Measurements from ENCODE around the gene CTIF. TPM values are rescaled to one million over a fixed set of nuclear protein-coding genes. Genes with fewer than 3 reads are reported as not detected.

CTIF gene
- total and polyA plus RNA-seq, 5 donors: 41.0 to 78.2 (median 48.5) TPM

GRCh38 chr18:48745293-48745692 lies 206.5 kb downstream of the CTIF start:
- Histone ChIP-seq H3K27ac (ENCODE audit: low read length) (peak overlapping the region; percentile 32), H3K9me3 (ENCODE audit: control insufficient read depth, low read length) (no peaks in the 10 kb centered on the region), H3K27me3 (ENCODE audit: control insufficient read depth, insufficient read depth) (no peaks in the 10 kb centered on the region), H3K4me3 (ENCODE audit: low read length) (no peak overlapping the region), H3K4me1 (ENCODE audit: control insufficient read depth, insufficient read depth, low read length) (peaks cover 21% of the 10 kb centered on the region)
- intact Hi-C loops (cut with DNase I): no loop called here
- ATAC-seq (no peak), DNase-seq (no peak)
- WGBS: 75% methylated on average over 3 of the region's 3 CpGs

- intact Hi-C loops (cut with DNase I): no loop called here
- Histone ChIP-seq H3K27me3 (ENCODE audit: control insufficient read depth, insufficient read depth) (no peaks in the 10 kb centered on the region), H3K9me3 (ENCODE audit: control insufficient read depth, low read length) (no peaks in the 10 kb centered on the region), H3K27ac (ENCODE audit: low read length) (peak overlapping the region; percentile 97), H3K4me3 (ENCODE audit: low read length) (no peak overlapping the region), H3K4me1 (ENCODE audit: control insufficient read depth, insufficient read depth, low read length) (peaks cover 33% of the 10 kb centered on the region)
- ATAC-seq (peak; percentile 81 to 95), DNase-seq (peak; percentile 86 to 93 (median 90))
- 23% methylated on average over 13 of the region's 13 CpGs for WGBS
Measured at GRCh38 chr18:48749768-48750167, 210.9 kb downstream of the CTIF start.

GRCh38 chr18:48750485-48751175 lies 211.8 kb downstream of the CTIF start:
- H3K27me3 ChIP-seq (ENCODE audit: control insufficient read depth, insufficient read depth): no peaks in the 10 kb centered on the region
- peak overlapping the region; percentile 97 for H3K27ac ChIP-seq (ENCODE audit: low read length)
- peak; percentile 78 to 82 for ATAC-seq
- peak; percentile 80 to 93 (median 93) for DNase-seq
- intact Hi-C loops (cut with DNase I): no loop called here
- H3K4me3 ChIP-seq (ENCODE audit: low read length): no peak overlapping the region
- peaks cover 36% of the 10 kb centered on the region for H3K4me1 ChIP-seq (ENCODE audit: control insufficient read depth, insufficient read depth, low read length)
- no peaks in the 10 kb centered on the region for H3K9me3 ChIP-seq (ENCODE audit: control insufficient read depth, low read length)
- 42% methylated on average over 11 of the region's 11 CpGs for WGBS

DNA sequence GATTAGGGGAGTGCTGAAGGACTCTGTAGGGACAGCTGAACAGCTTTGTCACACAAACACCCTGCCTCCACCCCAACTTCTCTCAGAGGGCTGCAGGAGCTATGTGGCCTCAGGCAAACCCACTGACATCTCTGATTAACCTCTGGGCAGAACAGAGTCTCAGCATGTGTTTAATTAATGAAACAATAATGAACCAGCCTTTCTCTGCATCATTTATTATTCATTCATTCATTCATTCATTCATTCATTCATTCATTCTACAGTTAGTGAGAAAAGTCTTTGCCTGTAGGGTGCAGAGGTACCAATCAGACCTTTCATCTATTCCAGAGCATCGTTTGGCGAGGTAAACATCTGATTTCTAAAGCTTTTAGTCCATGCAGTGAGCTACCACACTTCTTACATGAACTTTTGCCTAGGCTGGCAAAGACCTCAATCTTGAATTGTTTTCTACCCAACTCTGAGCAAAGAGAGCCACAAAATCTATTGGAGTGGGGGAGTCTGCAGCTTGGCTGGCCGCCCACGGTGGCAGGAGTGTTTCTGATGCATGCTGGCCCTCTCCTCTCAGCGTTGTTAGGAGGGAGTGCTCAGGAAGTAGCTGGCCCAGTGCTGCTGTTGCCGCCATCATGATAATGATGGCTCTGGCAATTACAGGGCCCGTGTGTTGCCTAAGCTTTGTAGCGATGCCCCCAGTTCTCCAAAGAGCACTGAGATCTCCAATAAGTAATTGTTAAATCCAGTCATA lies 213.1 kb downstream of the CTIF start:
- Histone ChIP-seq H3K4me3 (ENCODE audit: low read length) (no peak overlapping the region), H3K4me1 (ENCODE audit: control insufficient read depth, insufficient read depth, low read length) (peaks cover 36% of the 10 kb centered on the region), H3K27ac (ENCODE audit: low read length) (peak overlapping the region; percentile 8), H3K9me3 (ENCODE audit: control insufficient read depth, low read length) (no peaks in the 10 kb centered on the region), H3K27me3 (ENCODE audit: control insufficient read depth, insufficient read depth) (no peaks in the 10 kb centered on the region)
- 55% methylated on average over 8 of the region's 8 CpGs for WGBS
- intact Hi-C loops (cut with DNase I): no loop called here
- ATAC-seq (peak in 1 of 2 donors; percentile 17), DNase-seq (peak in 2 of 3 donors; percentile 79 to 80)

DNA sequence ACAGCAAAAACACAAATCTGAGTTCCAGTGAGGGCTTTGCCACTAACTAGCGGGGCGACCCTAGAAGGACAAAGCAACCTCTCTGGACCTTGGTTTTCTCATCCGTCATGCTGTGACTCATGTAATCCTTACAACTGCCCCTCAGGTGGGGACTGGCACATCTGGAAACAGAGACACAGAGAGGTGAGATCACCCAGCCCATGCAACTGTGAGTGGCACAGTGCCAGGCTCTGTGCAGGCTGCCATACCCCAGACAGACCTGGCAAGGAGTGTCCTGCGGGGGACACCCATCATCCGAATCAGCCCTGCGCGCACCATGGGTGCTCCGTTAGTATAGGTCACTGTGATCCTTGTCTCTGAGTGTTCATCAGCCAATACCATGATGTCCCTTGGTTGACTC lies 213.6 kb downstream of the CTIF start:
- no peak overlapping the region for H3K27ac ChIP-seq (ENCODE audit: low read length)
- intact Hi-C loops (cut with DNase I): no loop called here
- H3K4me1 ChIP-seq (ENCODE audit: control insufficient read depth, insufficient read depth, low read length): peaks cover 36% of the 10 kb centered on the region
- no peak overlapping the region for H3K4me3 ChIP-seq (ENCODE audit: low read length)
- no peaks in the 10 kb centered on the region for H3K9me3 ChIP-seq (ENCODE audit: control insufficient read depth, low read length)
- ATAC-seq: no peak
- WGBS: 98% methylated on average over 8 of the region's 8 CpGs
- peak in 1 of 3 donors; percentile 48 for DNase-seq
- no peaks in the 10 kb centered on the region for H3K27me3 ChIP-seq (ENCODE audit: control insufficient read depth, insufficient read depth)

DNA sequence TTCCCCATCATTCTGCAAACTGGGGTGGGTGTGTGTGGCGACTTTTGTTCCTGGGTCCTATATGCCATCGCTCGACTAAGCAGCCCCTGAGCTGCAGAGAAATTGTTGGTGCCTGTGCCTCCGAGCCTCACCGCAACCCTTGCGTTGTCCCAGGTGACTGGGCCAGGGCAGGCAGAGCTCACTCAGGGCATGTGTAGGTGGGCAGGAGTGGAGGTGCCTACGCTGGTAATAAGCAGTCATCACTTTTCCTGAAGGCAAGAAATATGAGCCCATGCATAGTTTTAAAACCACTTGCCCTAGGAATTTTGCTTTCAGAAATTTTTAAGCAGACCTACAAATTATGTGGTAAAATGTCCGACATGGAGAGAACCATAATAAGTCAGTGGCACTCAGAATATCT lies 214.1 kb downstream of the CTIF start:
- Histone ChIP-seq H3K4me3 (ENCODE audit: low read length) (no peak overlapping the region), H3K4me1 (ENCODE audit: control insufficient read depth, insufficient read depth, low read length) (peaks cover 36% of the 10 kb centered on the region), H3K27ac (ENCODE audit: low read length) (no peak overlapping the region), H3K27me3 (ENCODE audit: control insufficient read depth, insufficient read depth) (no peaks in the 10 kb centered on the region), H3K9me3 (ENCODE audit: control insufficient read depth, low read length) (no peaks in the 10 kb centered on the region)
- DNase-seq (peak in 1 of 3 donors; percentile 29), ATAC-seq (no peak)
- 94% methylated on average over 8 of the region's 8 CpGs for WGBS
- intact Hi-C loops (cut with DNase I): no loop called here

GRCh38 chr18:48753691-48754090 lies 214.9 kb downstream of the CTIF start:
- 79% methylated on average over 11 of the region's 11 CpGs for WGBS
- intact Hi-C loops (cut with DNase I): no loop called here
- H3K4me1 ChIP-seq (ENCODE audit: control insufficient read depth, insufficient read depth, low read length): peaks cover 36% of the 10 kb centered on the region
- DNase-seq (peak in 1 of 3 donors; percentile 54), ATAC-seq (no peak)
- H3K27me3 ChIP-seq (ENCODE audit: control insufficient read depth, insufficient read depth): no peaks in the 10 kb centered on the region
- no peaks in the 10 kb centered on the region for H3K9me3 ChIP-seq (ENCODE audit: control insufficient read depth, low read length)
- no peak overlapping the region for H3K4me3 ChIP-seq (ENCODE audit: low read length)
- no peak overlapping the region for H3K27ac ChIP-seq (ENCODE audit: low read length)

DNA sequence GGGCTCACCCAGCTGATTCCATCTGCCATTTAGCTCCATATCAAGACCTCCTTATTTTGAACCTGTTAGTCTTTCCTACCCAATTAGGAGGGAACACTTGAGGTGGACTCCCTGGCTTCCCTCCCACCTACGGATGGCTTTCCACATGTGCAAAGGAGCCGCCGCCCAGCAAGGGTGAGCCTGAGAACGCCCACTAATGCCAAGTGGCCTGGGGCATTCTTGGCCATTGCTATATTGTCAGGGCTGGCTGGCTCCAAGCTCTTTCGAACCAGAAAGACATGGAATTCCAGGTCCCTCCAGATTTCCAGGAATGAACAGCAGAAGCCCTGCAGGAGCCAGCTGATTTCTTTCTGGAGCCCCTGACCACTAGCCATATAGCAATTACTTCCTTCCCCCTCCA lies 215.7 kb downstream of the CTIF start:
- intact Hi-C loops (cut with DNase I): no loop called here
- no peak overlapping the region for H3K4me3 ChIP-seq (ENCODE audit: low read length)
- H3K9me3 ChIP-seq (ENCODE audit: control insufficient read depth, low read length): no peaks in the 10 kb centered on the region
- no peak overlapping the region for H3K27ac ChIP-seq (ENCODE audit: low read length)
- 87% methylated on average over 5 of the region's 5 CpGs for WGBS
- ATAC-seq (no peak), DNase-seq (peak in 1 of 3 donors; percentile 29)
- peaks cover 36% of the 10 kb centered on the region for H3K4me1 ChIP-seq (ENCODE audit: control insufficient read depth, insufficient read depth, low read length)
- H3K27me3 ChIP-seq (ENCODE audit: control insufficient read depth, insufficient read depth): no peaks in the 10 kb centered on the region

DNA sequence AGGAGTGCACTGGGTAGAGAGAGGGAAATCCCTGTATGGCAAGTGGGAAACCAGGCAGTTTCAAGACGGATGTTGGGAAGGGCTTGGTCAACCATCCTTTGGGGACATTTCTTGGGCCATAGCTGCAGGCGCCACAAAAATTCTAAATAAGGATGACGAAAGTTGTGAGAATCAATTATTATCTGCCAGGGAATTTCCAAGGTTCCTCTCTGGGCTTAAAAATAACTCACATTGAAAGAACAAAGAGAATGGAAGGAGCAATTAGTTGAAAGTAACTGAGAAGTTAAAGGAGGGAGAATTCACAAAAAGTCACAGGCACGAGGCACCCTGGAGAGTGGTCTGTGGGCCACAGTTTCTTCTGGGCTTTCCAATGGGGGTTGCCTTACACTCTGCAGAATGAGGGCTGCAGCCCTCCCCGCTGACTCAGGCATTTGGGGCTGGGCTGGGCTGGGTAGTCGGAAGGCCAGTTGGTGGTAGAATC lies 216.2 kb downstream of the CTIF start:
- ATAC-seq (no peak), DNase-seq (peak in 2 of 3 donors; percentile 1 to 18)
- 70% methylated on average over 6 of the region's 6 CpGs for WGBS
- Histone ChIP-seq H3K4me3 (ENCODE audit: low read length) (no peak overlapping the region), H3K27ac (ENCODE audit: low read length) (no peak overlapping the region), H3K9me3 (ENCODE audit: control insufficient read depth, low read length) (no peaks in the 10 kb centered on the region), H3K4me1 (ENCODE audit: control insufficient read depth, insufficient read depth, low read length) (peaks cover 34% of the 10 kb centered on the region), H3K27me3 (ENCODE audit: control insufficient read depth, insufficient read depth) (no peaks in the 10 kb centered on the region)
- intact Hi-C loops (cut with DNase I): no loop called here

GRCh38 chr18:48756511-48757226 lies 217.8 kb downstream of the CTIF start:
- Histone ChIP-seq H3K4me3 (ENCODE audit: low read length) (no peak overlapping the region), H3K27me3 (ENCODE audit: control insufficient read depth, insufficient read depth) (no peaks in the 10 kb centered on the region), H3K27ac (ENCODE audit: low read length) (no peak overlapping the region), H3K9me3 (ENCODE audit: control insufficient read depth, low read length) (no peaks in the 10 kb centered on the region), H3K4me1 (ENCODE audit: control insufficient read depth, insufficient read depth, low read length) (peaks cover 22% of the 10 kb centered on the region)
- WGBS: 87% methylated on average over 4 of the region's 4 CpGs
- ATAC-seq: no peak
- intact Hi-C loops (cut with DNase I): no loop called here
- peak in 1 of 3 donors; percentile 1 for DNase-seq

GRCh38 chr18:48757367-48757766 lies 218.5 kb downstream of the CTIF start:
- intact Hi-C loops (cut with DNase I): no loop called here
- ATAC-seq (no peak), DNase-seq (no peak)
- WGBS: 82% methylated on average over 6 of the region's 6 CpGs
- H3K4me1 ChIP-seq (ENCODE audit: control insufficient read depth, insufficient read depth, low read length): peaks cover 22% of the 10 kb centered on the region
- H3K27me3 ChIP-seq (ENCODE audit: control insufficient read depth, insufficient read depth): no peaks in the 10 kb centered on the region
- no peak overlapping the region for H3K4me3 ChIP-seq (ENCODE audit: low read length)
- no peak overlapping the region for H3K27ac ChIP-seq (ENCODE audit: low read length)
- no peaks in the 10 kb centered on the region for H3K9me3 ChIP-seq (ENCODE audit: control insufficient read depth, low read length)
